HG03575 (cell line): ENCODE results near the gene C10orf67.
"Not testable (repeated sequence)": the region's sequence is repeated elsewhere in the genome, so short reads cannot be mapped to it uniquely, and the experiment has no call there.

Experiments used
- ATAC-seq: cut with Tn5 transposase; IDR thresholded peaks from one replicate; pipeline ENCODE4 v1.9.1; 2021; ENCODE audit not compliant: unreplicated experiment, insufficient number of reproducible peaks, low FRiP score; ENCODE audit errors: extremely low read depth

C10orf67 gene

GRCh38 chr10:23331567-23332301 is 12.9 kb downstream of the C10orf67 start:
- ATAC-seq, result no peak

- ATAC-seq, result no peak
Measured at GRCh38 chr10:23330948-23331347, 13.6 kb downstream of the C10orf67 start.

- no peak for ATAC-seq
Measured at GRCh38 chr10:23326544-23327307, 17.9 kb downstream of the C10orf67 start.

GRCh38 chr10:23325132-23325531 is 19.5 kb downstream of the C10orf67 start:
- ATAC-seq, result peak; percentile 84

GRCh38 chr10:23324351-23324750 is 20.2 kb downstream of the C10orf67 start:
- ATAC-seq, result no peak

- no peak for ATAC-seq
Measured at GRCh38 chr10:23322082-23322481, 22.5 kb downstream of the C10orf67 start.

- no peak for ATAC-seq
Measured at GRCh38 chr10:23319835-23320234, 24.8 kb downstream of the C10orf67 start.

GRCh38 chr10:23318359-23318758 is 26.2 kb downstream of the C10orf67 start:
- no peak for ATAC-seq

- ATAC-seq, result no peak
Measured at GRCh38 chr10:23317416-23317815, 27.2 kb downstream of the C10orf67 start.

- ATAC-seq, result no peak
Measured at GRCh38 chr10:23316406-23316805, 28.2 kb downstream of the C10orf67 start.

GRCh38 chr10:23315966-23316365 is 28.6 kb downstream of the C10orf67 start:
- no peak for ATAC-seq

- no peak for ATAC-seq
Measured at GRCh38 chr10:23314835-23315239, 29.8 kb downstream of the C10orf67 start.

- no peak for ATAC-seq
Measured at GRCh38 chr10:23311034-23311433, 33.6 kb downstream of the C10orf67 start.

GRCh38 chr10:23310404-23310803 is 34.2 kb downstream of the C10orf67 start:
- ATAC-seq, result no peak

- not testable (repeated sequence) for ATAC-seq
Measured at GRCh38 chr10:23299961-23300360, 44.6 kb downstream of the C10orf67 start.

- ATAC-seq, result no peak
Measured at GRCh38 chr10:23294638-23295247, 49.9 kb downstream of the C10orf67 start.

- ATAC-seq, result no peak
Measured at GRCh38 chr10:23293973-23294590, 50.5 kb downstream of the C10orf67 start.

GRCh38 chr10:23293145-23293724 is 51.4 kb downstream of the C10orf67 start:
- no peak for ATAC-seq
